GM12865 (cell line): ENCODE results near the gene CYTH3.

Experiments
- DNase-seq: peaks from one replicate; pipeline ENCODE4 v3.0.0; 2010; ENCODE audit warnings: low read depth
- H3K4me3 ChIP-seq: 2 replicates; pipeline ENCODE4 v1.5.1; 2011; ENCODE audit warnings: mild to moderate bottlenecking, low read depth, low read length, control low read depth
- TF ChIP-seq, protein P1 (sequence below): IDR thresholded peaks from 2 replicates; pipeline ENCODE4 v1.5.1; 2011; ENCODE audit warnings: low read length, control low read depth, low read depth, inconsistent platforms; ENCODE audit not compliant: insufficient read depth; ENCODE audit errors: missing control alignments

The CYTH3 gene

DNA sequence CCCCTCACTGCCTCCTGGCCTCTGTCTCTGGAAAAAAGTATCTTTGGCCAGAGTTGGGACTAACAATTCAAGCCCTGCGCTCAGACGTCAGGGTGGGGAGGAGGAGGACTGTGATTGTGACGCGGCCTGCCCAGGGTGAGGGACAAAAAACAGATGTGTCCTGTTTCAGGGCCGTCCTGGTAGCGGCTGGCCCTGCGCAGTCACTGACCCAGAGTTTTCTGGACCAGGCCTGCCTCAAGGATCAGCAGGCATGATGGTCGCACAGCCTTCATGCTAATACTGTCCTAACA lies 110.1 kb downstream of the CYTH3 start:
- no peak overlapping the region for H3K4me3 ChIP-seq
- DNase-seq = no peak
- TF ChIP-seq, protein P1, sequence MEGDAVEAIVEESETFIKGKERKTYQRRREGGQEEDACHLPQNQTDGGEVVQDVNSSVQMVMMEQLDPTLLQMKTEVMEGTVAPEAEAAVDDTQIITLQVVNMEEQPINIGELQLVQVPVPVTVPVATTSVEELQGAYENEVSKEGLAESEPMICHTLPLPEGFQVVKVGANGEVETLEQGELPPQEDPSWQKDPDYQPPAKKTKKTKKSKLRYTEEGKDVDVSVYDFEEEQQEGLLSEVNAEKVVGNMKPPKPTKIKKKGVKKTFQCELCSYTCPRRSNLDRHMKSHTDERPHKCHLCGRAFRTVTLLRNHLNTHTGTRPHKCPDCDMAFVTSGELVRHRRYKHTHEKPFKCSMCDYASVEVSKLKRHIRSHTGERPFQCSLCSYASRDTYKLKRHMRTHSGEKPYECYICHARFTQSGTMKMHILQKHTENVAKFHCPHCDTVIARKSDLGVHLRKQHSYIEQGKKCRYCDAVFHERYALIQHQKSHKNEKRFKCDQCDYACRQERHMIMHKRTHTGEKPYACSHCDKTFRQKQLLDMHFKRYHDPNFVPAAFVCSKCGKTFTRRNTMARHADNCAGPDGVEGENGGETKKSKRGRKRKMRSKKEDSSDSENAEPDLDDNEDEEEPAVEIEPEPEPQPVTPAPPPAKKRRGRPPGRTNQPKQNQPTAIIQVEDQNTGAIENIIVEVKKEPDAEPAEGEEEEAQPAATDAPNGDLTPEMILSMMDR = no peak

DNA sequence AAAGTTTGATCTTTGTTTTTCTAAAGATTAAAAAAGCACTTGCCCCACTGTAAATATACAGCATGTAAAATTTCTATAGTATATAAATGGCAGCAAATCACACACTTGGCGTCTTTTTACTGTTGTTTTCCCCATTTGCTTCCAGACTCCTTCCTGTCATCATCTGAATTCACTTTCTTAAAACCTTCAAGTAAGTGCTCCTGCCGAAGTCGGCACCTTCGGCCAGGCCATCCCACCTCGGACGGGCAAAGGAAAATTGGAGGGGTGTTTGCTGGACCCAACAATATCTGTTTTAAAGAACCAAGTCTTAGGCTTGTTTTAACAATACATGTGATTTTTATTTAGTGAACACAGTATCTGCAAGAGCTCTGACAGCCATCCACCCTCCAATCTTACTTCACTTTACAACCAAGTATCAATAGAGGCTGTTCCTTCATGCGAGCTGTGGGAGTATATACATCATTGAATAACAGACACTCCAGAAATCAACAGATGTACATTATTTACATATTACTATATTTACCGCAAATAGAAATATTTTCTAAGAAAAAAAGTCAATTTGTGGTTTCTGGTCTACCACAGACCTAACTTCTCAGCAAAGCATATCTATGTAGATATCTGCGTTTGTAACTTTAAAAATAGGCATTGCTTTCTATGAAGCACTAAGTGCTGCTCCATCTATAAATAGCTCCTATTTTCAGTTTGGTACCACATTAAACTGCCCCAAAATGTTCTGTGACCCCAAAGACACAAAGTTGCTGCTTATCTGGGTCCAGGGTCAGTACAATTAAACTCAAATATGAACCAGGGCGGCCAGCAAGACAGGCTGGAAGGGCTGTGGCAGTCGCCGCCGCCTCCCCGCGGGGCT lies 110.7 kb downstream of the CYTH3 start:
- H3K4me3 ChIP-seq = no peak overlapping the region
- peak; percentile 43 for DNase-seq

GRCh38 chr7:6160191-6160623 lies 112.2 kb downstream of the CYTH3 start:
- no peak overlapping the region for H3K4me3 ChIP-seq
- TF ChIP-seq, protein P1 = no peak
- no peak for DNase-seq

More for the DNA sequence above, 110.7 kb downstream of the CYTH3 start:
- TF ChIP-seq, protein P1 = no peak

GRCh38 chr7:6159524-6160031 lies 112.8 kb downstream of the CYTH3 start:
- H3K4me3 ChIP-seq = no peak overlapping the region
- TF ChIP-seq, protein P1 = no peak
- no peak for DNase-seq

GRCh38 chr7:6159097-6159483 lies 113.3 kb downstream of the CYTH3 start:
- no peak for DNase-seq
- TF ChIP-seq, protein P1 = no peak
- no peak overlapping the region for H3K4me3 ChIP-seq

- H3K4me3 ChIP-seq = no peak overlapping the region
- DNase-seq = no peak
- TF ChIP-seq, protein P1 = no peak
Observed at GRCh38 chr7:6158424-6159096, 113.9 kb downstream of the CYTH3 start.
